Small intestine (tissue), 7 donors: Measurements from ENCODE around the gene AFDN. TPM values are rescaled to one million over a fixed set of nuclear protein-coding genes. Genes with fewer than 3 reads are reported as not detected.

ENCODE experiments used
- DNase-seq, 2 donors: peaks; one replicate each; pipeline versions ENCODE4 v3.0.0 to v3.0.0-alpha.2; 2013
- FAIRE-seq: peaks from 2 replicates; lab custom pipeline; 2012; peaks lifted over from hg19 to GRCh38; lab: Jason Lieb, UNC
- H3K27ac ChIP-seq, 3 donors: one replicate each; pipeline ENCODE4 v1.5.1; 2013; ENCODE audit warnings: low read length in 2 of 3, mild to moderate bottlenecking in 2 of 3, control low read depth in 1 of 3, inconsistent platforms in 1 of 3, low read depth in 1 of 3, moderate library complexity in 1 of 3
- H3K27me3 ChIP-seq, 3 donors: one replicate each; pipeline ENCODE4 v1.6.1; 2013; ENCODE audit warnings: low read length in 3 of 3, inconsistent platforms in 1 of 3; ENCODE audit not compliant: control insufficient read depth in 3 of 3, insufficient read depth in 3 of 3
- H3K36me3 ChIP-seq, 3 donors: one replicate each; pipeline ENCODE4 v1.6.1; 2013; ENCODE audit warnings: low read length in 3 of 3, inconsistent platforms in 1 of 3, low read depth in 1 of 3, mild to moderate bottlenecking in 1 of 3, moderate library complexity in 1 of 3; ENCODE audit not compliant: control insufficient read depth in 3 of 3, insufficient read depth in 2 of 3
- H3K4me1 ChIP-seq, 3 donors: one replicate each; pipeline ENCODE4 v1.6.1; 2013; ENCODE audit warnings: low read length in 2 of 3, inconsistent platforms in 1 of 3, low read depth in 1 of 3, mild to moderate bottlenecking in 1 of 3, moderate library complexity in 1 of 3; ENCODE audit not compliant: control insufficient read depth in 3 of 3, insufficient read depth in 2 of 3
- H3K4me3 ChIP-seq, 3 donors: one replicate each; pipeline ENCODE4 v1.5.1; 2013; ENCODE audit warnings: low read length in 3 of 3, control low read depth in 1 of 3, inconsistent platforms in 1 of 3, low read depth in 1 of 3, mild to moderate bottlenecking in 1 of 3, moderate library complexity in 1 of 3
- H3K9me3 ChIP-seq, 2 donors: one replicate each; pipeline ENCODE4 v1.6.1; 2013; ENCODE audit warnings: low read depth in 1 of 2, low read length in 1 of 2; ENCODE audit not compliant: control insufficient read depth in 2 of 2, insufficient read depth in 1 of 2
- WGBS, 3 donors: extraction: QIAGEN DNeasy Blood & Tissue Kit; methylation state at CpG; one replicate each; pipeline ENCODE4 v1.1.7; 2013; 5-methylcytosine and 5-hydroxymethylcytosine counted together
- polyA plus RNA-seq, 4 donors: library from polyadenylated mRNA; stranded (reverse) in 3 of 4; unstranded in 1 of 4; fragments of 200-250 nt in 3 of 4; fragments of 120-200 nt in 1 of 4; gene quantifications; one replicate each; pipeline versions ENCODE4 v1.2.1 to v1.2.3, GENCODE V29; 2013
- donor health status: healthy with polysubstance abuse.
- donor health status: control.
- donor health status: control.
- donor health status: Bipolar disorder and iron deficiency.
- donor health status: healthy.

Gene AFDN
- polyA plus RNA-seq, 4 donors, result 46.0 to 202 (median 67.9) TPM

DNA sequence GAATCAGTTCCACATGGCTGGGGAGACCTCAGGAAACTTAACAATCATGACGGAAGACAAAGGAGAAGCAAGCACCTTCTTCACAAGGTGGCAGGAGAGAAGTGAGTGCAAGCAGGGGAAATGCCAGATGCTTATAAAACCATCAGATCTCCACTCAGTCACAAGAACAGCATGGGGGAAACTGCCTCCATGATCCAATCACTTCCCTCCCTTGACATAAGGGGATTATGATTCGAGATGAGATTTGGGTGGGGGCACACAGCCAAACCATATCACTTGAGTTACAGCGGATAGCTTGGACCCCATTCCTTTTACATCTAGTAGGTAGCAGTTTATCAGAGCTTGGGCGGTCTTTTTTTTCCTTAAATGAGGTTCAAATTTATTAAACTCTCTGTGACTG, 19.1 kb downstream of the AFDN start:
- H3K36me3 ChIP-seq, result no peaks in the 10 kb centered on the region
- DNase-seq, result no peak
- H3K4me1 ChIP-seq, result peaks cover 5 to 23% (median 6%) of the 10 kb centered on the region in 3 donors
- no peaks in the 10 kb centered on the region for H3K9me3 ChIP-seq
- H3K4me3 ChIP-seq, result no peak overlapping the region
- 88 to 91% (median 89%) methylated on average over 4 of the region's 4 CpGs for WGBS, 3 donors
- H3K27me3 ChIP-seq, result no peaks in the 10 kb centered on the region
- no peak overlapping the region for H3K27ac ChIP-seq
- FAIRE-seq, result no peak

GRCh38 chr6:167846997-167847606, 20.4 kb downstream of the AFDN start:
- H3K9me3 ChIP-seq, result no peaks in the 10 kb centered on the region
- no peak for DNase-seq
- H3K27me3 ChIP-seq, result no peaks in the 10 kb centered on the region
- no peak overlapping the region for H3K27ac ChIP-seq
- no peak for FAIRE-seq
- H3K4me3 ChIP-seq, result no peak overlapping the region
- 79 to 84% (median 81%) methylated on average over 6 of the region's 6 CpGs for WGBS, 3 donors
- H3K36me3 ChIP-seq, result no peaks in the 10 kb centered on the region
- H3K4me1 ChIP-seq, result peaks cover 4 to 12% (median 4%) of the 10 kb centered on the region in 3 donors

DNA sequence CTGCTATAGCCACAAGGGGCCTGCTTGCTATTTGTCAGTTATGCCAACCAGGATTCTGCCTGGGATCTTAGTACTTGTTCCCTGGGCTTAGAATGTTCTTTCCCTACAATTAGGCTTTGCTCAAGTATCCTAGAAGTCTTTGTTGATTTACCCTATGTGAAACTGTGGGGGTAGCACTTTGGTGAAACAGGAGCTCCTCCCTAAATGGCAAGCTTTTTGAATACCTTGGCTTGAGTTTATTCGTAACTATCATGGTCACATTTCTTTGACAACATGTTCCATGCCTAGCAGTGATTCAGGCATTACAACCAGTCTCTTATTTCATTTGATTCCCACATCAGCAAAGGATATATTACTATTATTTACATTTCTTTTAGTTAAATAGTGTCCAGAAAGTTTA, 21.2 kb downstream of the AFDN start:
- Histone ChIP-seq H3K27ac (no peak overlapping the region), H3K27me3 (no peaks in the 10 kb centered on the region), H3K4me1 (peaks cover 0 to 4% (median 2%) of the 10 kb centered on the region in 3 donors), H3K36me3 (no peaks in the 10 kb centered on the region), H3K4me3 (no peak overlapping the region), H3K9me3 (no peaks in the 10 kb centered on the region)
- 86 to 94% (median 93%) methylated on average over 1 of the region's 1 CpG for WGBS, 3 donors
- FAIRE-seq (no peak), DNase-seq (no peak)

- WGBS, 3 donors, result 93 to 97% (median 94%) methylated on average over 4 of the region's 4 CpGs
- FAIRE-seq (no peak), DNase-seq (no peak)
- H3K9me3 ChIP-seq, result no peaks in the 10 kb centered on the region
- H3K36me3 ChIP-seq, result no peaks in the 10 kb centered on the region
- no peak overlapping the region for H3K4me3 ChIP-seq
- peaks cover 0 to 2% (median 0%) of the 10 kb centered on the region in 3 donors for H3K4me1 ChIP-seq
- no peaks in the 10 kb centered on the region for H3K27me3 ChIP-seq
- H3K27ac ChIP-seq, result no peak overlapping the region
These were observed 22.1 kb downstream of the AFDN start for GRCh38 chr6:167848783-167849182.

DNA sequence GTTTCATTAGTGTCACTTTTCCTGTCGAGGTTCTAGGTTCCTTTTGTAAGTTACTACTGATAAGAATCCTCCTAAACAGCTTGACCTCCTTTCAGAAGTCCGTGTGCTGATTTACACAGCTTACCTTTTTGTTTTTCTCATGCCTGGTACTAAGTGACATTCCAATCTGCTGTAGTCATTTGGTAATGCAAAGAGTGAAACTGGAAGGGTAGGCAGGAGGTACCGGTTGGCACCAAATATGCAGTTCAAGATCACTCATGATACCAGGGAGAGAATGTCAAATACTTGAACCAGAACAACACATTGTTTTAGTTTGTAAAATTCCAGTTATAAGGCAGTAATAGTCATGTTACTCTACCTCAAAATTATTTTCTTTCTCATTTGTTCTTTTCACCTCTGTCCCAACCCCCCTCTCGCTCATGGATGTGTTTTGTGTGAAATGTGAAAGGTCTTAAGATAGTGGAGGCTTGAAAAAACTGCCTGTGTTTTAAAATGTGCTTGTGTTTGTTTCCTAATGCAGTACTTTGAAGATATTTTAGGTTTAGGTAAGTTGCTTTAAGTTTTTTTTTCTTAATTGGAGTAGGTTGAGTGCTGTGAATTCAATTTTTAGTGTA, 23.2 kb downstream of the AFDN start:
- Histone ChIP-seq H3K9me3 (no peaks in the 10 kb centered on the region), H3K4me1 (peaks cover 0 to 2% (median 0%) of the 10 kb centered on the region in 3 donors), H3K27me3 (no peaks in the 10 kb centered on the region), H3K27ac (no peak overlapping the region), H3K36me3 (no peaks in the 10 kb centered on the region), H3K4me3 (no peak overlapping the region)
- DNase-seq (peak in 1 of 2 donors; percentile 33), FAIRE-seq (no peak)
- 17 to 54% (median 41%) methylated on average over 4 of the region's 4 CpGs for WGBS, 3 donors

- Histone ChIP-seq H3K4me1 (peaks cover 0 to 2% (median 0%) of the 10 kb centered on the region in 3 donors), H3K9me3 (no peaks in the 10 kb centered on the region), H3K4me3 (no peak overlapping the region), H3K36me3 (no peaks in the 10 kb centered on the region), H3K27me3 (no peaks in the 10 kb centered on the region), H3K27ac (no peak overlapping the region)
- FAIRE-seq (no peak), DNase-seq (no peak)
- WGBS, 3 donors, result 89 to 93% (median 90%) methylated on average over 6 of the region's 6 CpGs
These were observed 24.1 kb downstream of the AFDN start for GRCh38 chr6:167850782-167851181.

- WGBS, 3 donors, result 95 to 96% (median 95%) methylated on average over 2 of the region's 2 CpGs
- DNase-seq (no peak), FAIRE-seq (no peak)
- Histone ChIP-seq H3K36me3 (no peaks in the 10 kb centered on the region), H3K9me3 (no peaks in the 10 kb centered on the region), H3K4me3 (no peak overlapping the region), H3K27ac (no peak overlapping the region), H3K4me1 (peaks cover 0 to 2% (median 0%) of the 10 kb centered on the region in 3 donors), H3K27me3 (no peaks in the 10 kb centered on the region)
These were observed 24.8 kb downstream of the AFDN start for GRCh38 chr6:167851370-167851952.

GRCh38 chr6:167855825-167856425, 29.2 kb downstream of the AFDN start:
- FAIRE-seq (no peak), DNase-seq (no peak)
- Histone ChIP-seq H3K27ac (no peak overlapping the region), H3K36me3 (no peaks in the 10 kb centered on the region), H3K27me3 (no peaks in the 10 kb centered on the region), H3K9me3 (no peaks in the 10 kb centered on the region), H3K4me1 (peaks cover 0 to 9% (median 3%) of the 10 kb centered on the region in 3 donors), H3K4me3 (no peak overlapping the region)
- 79 to 83% (median 79%) methylated on average over 6 of the region's 6 CpGs for WGBS, 3 donors
